ENCODE results near the gene TMEM106A.
"Not testable (repeated sequence)": the region's sequence is repeated elsewhere in the genome, so short reads cannot be mapped to it uniquely, and the experiment has no call there.

The TMEM106A gene, protein sequence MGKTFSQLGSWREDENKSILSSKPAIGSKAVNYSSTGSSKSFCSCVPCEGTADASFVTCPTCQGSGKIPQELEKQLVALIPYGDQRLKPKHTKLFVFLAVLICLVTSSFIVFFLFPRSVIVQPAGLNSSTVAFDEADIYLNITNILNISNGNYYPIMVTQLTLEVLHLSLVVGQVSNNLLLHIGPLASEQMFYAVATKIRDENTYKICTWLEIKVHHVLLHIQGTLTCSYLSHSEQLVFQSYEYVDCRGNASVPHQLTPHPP

DNA sequence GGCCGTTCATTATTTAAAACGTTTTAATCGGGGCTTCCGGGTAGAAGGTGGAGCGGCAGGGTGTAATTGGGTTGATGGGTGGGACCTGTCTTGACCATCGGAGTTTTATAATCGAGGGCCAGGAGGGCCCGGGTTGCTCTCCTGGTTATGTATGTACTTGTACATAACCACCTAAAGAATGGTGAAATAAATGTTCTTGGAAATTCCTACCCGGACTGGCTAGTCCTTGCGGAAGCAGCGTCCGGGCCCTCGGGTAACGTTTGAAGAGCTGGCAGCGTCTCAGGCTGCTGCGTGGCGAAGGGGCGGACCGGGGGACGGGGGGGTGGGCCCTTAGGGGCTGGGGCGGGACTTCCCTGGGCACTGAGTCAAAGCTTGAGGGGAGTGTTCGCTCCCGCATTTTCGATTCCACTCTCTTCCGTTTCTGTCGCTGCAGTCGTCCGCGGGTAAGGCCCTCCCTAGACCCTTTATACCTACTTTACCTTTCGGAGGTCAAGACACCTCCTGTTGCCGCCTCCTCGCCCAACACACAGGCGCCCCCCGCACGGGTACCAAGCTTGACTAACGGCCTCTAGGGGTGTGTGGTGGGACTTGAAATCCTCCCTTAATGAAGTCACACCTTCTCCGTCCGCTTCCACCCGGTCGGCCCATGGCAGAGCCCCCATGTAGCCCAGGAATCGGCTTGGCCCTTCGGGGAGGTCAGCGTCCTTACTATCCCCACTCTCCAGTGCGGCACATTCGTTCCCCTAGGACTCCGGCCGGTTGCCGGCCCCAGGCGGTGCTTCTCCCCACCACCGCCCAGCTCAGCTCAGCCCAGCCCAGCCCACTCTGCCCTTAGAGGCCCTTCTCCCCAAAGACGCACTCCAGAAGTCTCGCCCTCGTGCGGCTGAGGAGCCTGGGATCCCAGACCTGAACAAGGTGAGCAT, at the start of gene TMEM106A:
TSS of gene TMEM106A (plus strand) at position 396 of the 923 bp plus-strand sequence. CDS start 1,167 bp downstream, outside the sequence.
- peak; percentile 66 to 67 for DNase-seq (ENCODE audit: low read depth in 2 of 2)

DNA sequence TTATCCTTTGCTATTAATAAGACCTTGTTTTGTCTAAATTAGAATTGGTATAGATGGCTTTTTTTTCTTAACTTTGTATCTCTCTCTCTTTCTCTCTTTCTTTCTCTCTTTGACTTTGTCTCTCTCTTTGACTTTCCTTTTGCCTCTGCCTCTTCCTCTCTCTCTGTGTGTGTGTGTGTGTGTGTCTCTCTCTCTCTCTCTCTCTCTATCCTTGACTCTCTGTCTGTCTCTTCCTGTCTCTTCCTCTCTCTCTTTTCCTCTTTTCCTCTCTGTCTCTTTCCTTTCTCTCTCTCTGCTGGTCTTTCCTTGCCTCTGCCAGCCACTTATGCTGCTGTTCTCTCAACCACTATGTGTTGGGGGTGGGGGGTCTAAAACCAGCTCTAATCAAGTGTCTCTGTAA, 45.7 kb upstream of the TMEM106A start:
- DNase-seq (ENCODE audit: low read depth in 2 of 2): not testable (repeated sequence)

DNA sequence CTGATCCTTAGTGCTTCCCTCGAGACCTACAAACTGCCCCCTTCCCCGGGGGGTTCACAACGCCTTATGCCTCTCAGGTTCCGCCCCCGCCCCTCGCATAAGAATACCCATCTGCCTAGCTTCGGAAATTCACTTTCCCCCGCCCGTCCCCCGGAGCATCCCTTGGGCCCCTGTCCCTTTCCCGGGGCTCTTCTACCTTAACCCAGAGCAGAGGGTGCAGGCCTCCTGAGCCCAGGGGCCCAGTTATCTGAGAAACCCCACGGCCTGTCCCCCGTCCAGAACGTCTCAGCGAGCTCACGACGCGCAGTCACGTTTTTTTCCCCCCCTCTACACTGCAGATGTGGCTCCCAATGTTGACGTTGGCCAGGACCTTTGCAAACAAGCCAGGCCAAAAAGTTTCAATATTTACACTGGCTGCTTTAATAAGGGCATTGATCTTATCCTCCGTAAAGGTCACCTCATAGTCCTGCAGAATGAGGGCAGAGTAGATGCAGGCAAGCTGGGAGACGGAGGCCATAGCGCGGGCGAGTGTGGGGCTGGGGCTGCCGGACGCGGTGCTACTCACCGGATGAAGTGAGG, 42.0 kb upstream of the TMEM106A start:
- no peak for DNase-seq (ENCODE audit: low read depth in 2 of 2)

DNA sequence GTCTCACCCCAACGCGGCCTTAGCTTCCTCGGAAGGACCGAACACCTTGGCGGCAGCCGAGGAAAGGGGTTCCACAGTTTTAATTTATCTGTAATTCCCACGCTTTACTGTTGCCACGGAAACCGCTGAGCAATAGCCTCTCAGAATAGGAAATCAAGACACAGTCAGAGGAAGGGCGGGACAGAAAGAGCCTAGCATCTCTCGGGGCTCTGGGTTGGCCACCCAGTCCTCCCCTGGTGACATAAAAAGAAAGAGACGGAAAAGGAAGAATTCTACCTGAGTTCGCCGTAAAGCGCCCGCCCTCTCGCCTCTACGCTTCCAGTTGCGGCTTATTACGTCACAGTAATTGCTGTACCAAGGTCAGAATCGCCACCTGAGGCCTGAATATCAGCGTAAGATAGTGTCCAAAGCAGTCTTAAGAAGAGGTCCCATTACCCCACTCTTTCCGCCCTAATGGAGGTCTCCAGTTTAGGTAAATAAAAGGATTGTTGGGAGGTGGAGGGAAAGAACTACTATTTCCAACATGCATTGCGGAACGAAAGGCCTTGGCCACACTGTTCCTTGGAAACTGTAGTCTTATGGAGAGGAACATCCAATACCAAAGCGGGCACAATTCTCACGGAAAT, 41.4 kb upstream of the TMEM106A start:
- DNase-seq (ENCODE audit: low read depth in 2 of 2): peak; percentile 78 to 79

DNA sequence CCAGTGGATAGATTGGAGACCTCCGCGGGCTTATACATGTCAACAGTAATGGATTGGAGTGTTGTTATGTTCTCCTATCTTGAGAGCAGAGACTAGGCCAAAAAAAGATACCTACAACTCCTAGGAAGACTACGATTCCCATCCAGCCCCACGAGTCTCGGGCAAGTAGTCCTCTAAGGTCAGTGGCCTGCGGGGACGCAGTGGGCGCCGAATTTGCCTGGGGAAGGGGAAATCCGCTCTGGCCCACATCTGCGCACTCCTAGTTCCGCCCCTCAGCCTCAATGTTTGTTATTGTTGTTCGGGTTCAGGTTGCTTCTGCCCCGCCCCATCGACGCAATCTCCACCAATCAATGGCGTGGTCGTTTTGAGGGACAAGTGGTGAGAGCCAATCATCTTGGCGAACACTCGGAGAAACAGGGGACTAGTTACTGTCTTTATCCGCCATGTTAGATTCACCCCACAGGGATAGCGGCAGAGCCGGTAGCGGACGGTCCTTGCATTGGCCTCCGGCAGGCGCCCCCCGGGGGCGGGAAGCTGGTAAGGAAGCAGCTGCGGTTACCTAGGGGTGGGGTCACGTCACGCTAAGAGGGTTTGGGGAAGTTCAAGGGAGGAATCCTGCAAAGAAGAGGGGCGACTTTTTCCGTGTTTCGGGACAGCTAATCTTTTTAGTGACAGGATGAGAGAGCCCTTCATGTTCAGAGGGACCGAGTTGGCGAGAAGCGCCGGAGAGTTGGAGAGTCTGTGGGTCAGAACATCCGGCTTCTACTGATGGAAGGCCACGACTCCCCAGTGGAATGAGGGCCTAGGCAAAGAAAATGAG, 40.7 kb upstream of the TMEM106A start, which contains the start of gene NBR1:
TSS of gene NBR1 (plus strand) at position 449 of the 820 bp plus-strand sequence. CDS start 4,586 bp downstream, outside the sequence.
- peak; percentile 94 to 95 for DNase-seq (ENCODE audit: low read depth in 2 of 2)

DNA sequence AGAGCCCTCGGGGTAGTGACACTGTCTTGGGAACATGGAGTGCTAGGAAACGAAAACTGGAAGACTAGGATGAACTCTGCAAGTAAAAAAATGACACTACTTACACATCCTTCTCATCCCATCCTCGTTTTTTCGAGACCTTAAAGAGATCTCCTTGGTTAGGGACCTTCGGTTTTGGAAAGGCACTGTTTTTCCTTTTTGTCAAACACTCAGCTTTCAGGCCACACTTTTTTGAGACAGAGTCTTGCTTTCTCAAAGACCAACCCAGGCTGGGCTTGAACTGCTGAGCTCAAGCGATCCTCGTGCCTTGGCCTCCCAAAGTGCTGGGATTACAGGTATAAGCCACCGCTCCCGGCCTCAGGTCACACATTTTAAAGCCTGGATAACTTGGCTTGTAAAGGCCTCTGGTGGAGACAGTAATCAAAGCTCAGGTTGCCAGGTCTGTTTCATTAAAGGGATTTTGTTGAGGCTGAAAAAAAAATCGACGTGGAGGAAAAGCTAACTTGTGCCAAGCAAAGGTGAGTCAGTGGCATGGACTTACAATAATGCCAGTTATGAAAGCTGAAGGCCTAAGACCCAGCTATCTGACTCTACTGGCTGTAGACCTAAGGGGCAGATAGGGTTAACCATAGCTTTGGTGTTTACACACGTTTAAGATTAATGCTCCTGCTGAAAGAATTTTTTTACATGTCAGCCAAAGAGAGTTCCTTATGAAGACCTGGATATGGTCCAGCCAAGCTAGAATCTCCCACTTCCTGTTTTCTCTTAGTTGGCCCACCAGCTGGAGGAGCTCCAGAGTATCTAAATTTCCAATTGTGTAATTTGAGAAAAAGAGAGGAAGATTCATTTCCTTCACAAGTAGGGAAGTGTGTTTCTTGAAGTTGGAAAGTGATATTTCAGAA, 39.8 kb upstream of the TMEM106A start:
- peak; percentile 88 to 91 for DNase-seq (ENCODE audit: low read depth in 2 of 2)

DNA sequence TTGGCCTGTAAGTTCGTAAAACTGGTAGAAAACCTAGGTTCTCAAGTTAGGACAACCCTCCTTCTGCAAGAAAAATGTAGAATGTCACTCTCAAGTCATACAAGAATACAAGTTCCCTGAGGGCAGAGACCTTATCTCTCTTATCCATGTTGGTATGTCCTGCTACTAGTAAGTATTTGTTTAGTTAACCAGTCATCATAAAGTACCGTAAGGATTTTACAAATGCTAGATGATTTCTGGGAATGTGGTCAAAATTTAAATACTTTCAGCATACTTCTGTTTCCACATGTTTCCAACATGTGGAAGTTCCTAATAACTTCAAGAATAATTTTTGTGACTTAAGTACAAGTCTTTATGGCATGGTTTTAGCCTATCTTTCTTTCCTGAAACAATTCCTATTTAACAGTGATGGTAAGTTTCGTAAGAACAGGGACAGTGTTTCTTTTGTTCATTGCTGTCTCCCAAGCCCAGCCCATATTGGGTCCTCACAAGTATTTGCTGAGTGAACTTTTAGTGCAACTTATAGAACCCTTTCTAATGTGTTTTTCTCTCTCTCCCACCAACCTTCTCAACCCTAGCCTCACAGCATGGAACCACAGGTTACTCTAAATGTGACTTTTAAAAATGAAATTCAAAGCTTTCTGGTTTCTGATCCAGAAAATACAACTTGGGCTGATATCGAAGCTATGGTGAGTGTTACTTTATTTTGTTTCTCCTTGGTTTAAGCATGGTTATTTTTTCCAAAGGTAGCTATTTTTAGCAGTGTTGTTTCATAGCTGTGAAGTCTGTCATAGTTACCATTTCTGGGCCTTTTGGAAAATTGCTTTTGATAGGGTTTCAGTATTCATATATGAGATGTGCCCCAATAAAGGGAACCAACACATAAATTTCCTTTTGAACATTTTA, 36.2 kb upstream of the TMEM106A start:
- peak; percentile 61 to 64 for DNase-seq (ENCODE audit: low read depth in 2 of 2)

DNA sequence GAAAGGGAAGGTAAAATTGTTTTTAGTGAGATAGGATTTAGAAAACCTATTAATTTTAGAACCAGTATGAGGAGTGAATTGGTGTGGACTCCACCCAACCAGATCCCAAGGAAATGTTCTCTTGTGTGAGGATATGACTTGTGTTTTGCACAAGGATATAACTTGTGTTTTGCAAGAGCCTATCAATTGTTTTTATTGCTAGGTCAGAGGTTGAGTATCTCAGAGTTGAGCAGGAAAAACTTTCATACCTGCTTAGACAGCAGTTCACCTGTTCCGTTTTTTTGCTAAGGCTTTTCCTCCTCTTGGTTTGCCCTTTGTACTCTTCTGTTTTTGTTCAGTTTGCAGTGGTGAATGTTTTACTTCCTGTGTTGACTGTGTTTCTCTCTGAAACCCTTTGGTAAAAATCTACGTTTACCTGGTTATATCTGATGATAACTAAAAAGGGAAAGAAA, 35.5 kb upstream of the TMEM106A start:
- DNase-seq (ENCODE audit: low read depth in 2 of 2): no peak

DNA sequence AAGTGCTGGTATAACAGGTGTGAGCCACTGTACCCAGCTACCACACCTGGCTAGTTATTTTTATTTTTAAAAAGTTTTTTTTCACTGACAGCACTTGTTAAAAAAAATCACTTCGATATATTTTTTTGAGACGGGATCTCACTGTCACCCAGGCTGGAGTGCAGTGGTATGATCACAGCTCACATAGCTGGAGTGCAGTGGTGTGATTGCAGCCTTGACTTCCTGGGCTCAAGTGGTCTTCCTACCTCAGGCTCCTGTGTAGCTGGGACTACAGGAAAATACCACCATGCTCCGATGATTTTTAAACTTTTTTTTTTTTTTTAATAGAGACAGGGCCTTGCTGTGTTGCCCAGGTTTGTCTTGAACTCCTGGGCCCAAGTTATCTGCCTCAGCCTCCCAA, 27.8 kb upstream of the TMEM106A start:
- DNase-seq (ENCODE audit: low read depth in 2 of 2): no peak

DNA sequence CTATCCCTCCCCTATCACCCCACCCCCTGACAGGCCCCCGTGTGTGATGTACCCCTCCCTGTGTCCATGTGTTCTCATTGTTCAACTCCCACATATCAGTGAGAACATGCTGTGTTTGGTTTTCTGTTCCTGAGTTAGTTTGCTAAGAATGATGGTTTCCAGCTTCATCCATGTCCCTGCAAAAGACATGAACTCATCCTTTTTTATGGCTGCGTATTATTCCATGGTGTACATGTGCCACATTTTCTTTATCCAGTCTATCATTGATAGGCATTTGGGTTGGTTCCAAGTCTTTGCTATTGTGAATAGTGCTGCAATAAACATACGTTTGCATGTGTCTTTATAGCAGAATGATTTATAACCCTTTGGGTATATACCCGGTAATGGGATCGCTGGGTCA, 25.0 kb upstream of the TMEM106A start:
- DNase-seq (ENCODE audit: low read depth in 2 of 2): not testable (repeated sequence)

DNA sequence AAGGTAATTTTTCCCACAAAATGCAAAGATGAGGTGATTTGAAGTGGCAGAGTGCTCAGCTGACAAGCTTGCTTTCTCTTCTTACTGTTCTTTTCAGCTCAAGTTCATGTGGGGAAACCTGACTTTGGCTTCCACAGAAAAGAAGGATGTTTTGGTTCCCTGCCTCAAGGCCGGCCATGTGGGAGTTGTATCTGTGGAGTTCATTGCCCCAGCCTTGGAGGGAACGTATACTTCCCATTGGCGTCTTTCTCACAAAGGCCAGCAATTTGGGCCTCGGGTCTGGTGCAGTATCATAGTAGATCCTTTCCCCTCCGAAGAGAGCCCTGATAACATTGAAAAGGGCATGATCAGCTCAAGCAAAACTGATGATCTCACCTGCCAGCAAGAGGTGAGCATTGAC, 18.4 kb upstream of the TMEM106A start:
- no peak for DNase-seq (ENCODE audit: low read depth in 2 of 2)

DNA sequence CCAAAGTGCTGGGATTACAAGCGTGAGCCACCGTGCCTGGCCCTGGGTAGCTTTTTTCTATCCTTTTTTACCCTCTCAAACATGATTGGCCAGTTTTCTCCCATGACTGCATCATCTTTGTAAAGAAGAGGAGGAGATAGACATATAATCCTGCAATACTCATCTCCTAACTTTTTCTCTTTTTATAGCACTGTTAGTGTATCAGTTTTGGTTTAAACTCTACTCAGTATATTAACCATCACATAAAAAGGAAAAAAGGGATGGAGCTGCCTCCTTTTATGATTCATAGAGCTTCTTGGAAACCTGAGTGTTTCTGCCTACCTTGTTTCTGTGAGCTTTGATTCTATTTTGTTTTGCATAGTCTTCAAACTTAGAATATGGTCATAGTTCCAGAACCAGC, 12.0 kb upstream of the TMEM106A start:
- DNase-seq (ENCODE audit: low read depth in 2 of 2): no peak

DNA sequence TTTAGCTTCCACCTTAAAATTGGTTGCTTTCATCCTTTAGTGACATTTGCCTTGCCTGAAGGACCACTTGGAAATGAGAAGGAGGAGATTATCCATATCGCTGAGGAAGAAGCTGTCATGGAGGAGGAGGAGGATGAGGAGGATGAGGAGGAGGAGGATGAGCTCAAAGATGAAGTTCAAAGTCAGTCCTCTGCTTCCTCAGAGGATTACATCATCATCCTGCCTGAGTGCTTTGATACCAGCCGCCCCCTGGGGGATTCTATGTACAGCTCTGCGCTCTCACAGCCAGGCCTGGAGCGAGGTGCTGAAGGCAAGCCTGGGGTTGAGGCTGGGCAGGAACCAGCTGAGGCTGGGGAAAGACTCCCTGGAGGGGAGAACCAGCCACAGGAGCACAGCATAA, 11.5 kb upstream of the TMEM106A start:
- no peak for DNase-seq (ENCODE audit: low read depth in 2 of 2)

DNA sequence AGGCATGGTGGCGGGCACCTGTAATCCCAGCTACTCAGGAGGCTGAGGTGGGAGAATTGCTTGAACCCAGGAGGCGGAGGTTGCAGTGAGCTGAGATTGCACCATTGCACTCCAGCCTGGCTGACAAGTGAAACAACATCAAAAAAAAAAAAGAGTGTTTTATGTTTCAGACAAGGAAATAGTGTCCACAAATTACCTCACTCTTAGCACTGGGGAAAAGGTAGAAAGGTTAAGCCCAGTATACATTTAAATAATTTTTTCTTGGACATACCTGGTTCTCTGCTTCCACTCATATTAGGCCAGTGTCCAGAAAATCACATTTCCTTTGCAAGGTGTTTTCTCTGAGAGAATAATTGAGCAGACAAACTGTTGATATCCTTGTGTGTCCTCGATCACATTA, 8.7 kb upstream of the TMEM106A start:
- DNase-seq (ENCODE audit: low read depth in 2 of 2): not testable (repeated sequence)

DNA sequence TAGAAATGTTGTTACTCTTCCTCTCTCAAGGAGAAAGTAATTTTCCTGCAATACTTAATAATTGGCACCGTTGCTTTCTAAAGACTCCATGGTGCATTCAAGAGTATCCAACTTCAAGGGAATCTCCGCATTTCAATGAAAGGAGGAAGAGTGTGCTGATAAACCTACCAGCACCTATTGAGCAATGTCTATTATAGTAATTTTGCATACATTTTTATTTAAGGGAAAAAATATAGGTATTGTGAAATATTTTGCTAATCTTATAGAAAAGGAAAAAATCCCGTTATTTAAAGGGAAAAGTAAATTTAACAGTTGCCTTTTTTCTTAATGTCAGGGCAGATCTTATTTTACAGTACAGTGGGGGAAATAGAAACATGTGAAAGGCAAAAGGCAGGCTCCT, 1.1 kb upstream of the TMEM106A start:
- DNase-seq (ENCODE audit: low read depth in 2 of 2): no peak

DNA sequence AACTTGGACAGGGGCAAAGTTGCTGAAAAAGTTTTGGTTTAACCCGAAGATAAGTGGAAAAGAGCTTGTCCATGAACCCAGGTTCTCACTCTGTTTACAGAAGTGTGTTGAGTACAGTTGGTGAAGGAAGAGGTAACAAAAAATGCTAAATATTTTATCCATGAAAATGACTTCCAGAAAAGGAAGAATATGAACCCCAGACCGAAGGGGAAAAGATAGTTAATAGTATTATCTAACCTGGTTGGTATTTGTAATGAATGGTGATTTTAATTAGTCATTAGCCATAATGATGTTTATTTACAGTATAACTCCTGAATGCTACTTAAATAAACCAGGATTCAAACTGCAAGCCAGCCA, 574 bp upstream of the TMEM106A start:
- no peak for DNase-seq (ENCODE audit: low read depth in 2 of 2)

DNA sequence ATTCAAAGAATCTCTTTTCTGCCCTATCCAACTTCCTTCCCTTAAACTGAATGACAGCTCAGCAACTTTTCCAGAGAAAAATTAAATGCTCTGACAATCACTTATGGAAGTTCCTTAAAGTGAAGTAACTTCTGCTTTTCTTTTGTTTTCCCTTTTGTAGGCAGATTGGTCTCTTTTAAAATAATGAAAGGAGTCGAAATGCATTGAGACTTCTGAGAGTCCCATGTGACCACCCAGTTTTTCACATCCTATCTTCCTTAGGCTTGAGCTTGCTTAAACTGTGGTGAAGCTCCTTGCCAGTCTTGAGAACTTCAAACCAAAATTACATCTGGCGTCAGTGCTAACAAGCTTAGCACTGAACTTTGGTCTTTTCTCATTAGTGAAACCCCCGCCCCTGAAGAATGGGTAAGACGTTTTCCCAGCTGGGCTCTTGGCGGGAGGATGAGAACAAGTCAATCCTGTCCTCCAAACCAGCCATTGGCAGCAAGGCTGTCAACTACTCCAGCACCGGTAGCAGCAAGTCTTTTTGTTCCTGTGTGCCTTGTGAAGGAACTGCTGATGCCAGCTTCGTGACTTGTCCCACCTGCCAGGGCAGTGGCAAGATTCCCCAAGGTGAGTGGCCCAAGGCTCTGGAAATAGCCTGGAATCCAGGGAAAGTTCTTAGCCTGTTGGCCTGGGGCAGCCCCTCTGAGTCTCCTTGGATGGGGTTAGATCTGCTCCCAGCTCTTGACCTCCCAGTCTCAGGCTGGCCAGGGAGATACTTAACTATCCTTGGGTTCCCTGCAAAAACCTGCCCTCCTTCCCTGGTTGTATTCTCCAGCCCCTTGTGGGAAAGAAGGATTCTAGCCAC, 1.2 kb downstream of the TMEM106A start:
- no peak for DNase-seq (ENCODE audit: low read depth in 2 of 2)

DNA sequence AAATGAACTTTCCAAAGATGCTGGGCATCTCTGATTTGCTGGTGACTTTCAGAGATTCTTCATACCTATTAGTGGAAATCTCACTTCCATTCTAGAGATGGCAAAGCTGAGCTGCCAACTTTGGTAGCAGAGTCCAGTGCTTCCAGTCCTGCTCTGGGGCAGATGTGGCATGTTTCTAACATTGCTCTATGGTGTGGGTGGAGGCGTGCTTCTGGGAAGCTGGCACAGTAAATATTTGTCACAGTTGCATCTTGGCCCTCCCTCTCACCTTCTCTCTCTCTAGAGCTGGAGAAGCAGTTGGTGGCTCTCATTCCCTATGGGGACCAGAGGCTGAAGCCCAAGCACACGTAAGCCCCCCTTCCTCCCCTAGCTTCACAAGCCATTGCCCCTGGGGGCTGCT, 1.9 kb downstream of the TMEM106A start:
- no peak for DNase-seq (ENCODE audit: low read depth in 2 of 2)

All from fibroblast of skin of left biceps (primary cell).